ENCODE data around the gene ZCCHC24.

DNA sequence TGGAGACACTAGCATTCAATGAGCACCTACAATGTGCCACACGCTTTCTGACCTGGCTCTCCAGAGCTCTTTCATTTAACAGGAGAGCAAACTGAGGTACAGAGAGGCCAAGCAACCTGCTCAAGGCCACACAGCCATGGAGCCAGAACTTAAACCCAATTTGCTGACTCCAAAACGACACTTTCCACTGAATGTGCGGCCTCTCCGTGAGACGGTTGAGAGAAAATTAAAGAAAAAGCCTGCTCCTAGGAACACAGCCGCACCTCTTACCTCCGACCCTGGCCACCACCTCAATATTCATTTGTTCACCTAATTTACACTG is 42.8 kb downstream of the ZCCHC24 start:
- TF ChIP-seq, protein P1, sequence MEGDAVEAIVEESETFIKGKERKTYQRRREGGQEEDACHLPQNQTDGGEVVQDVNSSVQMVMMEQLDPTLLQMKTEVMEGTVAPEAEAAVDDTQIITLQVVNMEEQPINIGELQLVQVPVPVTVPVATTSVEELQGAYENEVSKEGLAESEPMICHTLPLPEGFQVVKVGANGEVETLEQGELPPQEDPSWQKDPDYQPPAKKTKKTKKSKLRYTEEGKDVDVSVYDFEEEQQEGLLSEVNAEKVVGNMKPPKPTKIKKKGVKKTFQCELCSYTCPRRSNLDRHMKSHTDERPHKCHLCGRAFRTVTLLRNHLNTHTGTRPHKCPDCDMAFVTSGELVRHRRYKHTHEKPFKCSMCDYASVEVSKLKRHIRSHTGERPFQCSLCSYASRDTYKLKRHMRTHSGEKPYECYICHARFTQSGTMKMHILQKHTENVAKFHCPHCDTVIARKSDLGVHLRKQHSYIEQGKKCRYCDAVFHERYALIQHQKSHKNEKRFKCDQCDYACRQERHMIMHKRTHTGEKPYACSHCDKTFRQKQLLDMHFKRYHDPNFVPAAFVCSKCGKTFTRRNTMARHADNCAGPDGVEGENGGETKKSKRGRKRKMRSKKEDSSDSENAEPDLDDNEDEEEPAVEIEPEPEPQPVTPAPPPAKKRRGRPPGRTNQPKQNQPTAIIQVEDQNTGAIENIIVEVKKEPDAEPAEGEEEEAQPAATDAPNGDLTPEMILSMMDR (IDR thresholded peaks at IDR 0.05), result no peak
- TF ChIP-seq POLR2A (IDR thresholded peaks at IDR 0.05), result no peak
